A549 (cell line): ENCODE measurements around the gene MRAS. TPM values are rescaled to one million over a fixed set of nuclear protein-coding genes. Genes with fewer than 3 reads are reported as not detected.

Experiments
- ATAC-seq, 2 experiments: fragments of 200-7000 bp in 1 of 2; fragments of >200 bp in 1 of 2; cut with Nextera tagmentation in 1 of 2; cut with Tn5 transposase in 1 of 2; 3 replicates each; pipeline versions ENCODE4 v1.8.0 to v1.9.1; 2018 to 2020; ENCODE audit warnings: mild to moderate bottlenecking in 1 of 2, moderate library complexity in 1 of 2
- CTCF ChIA-PET: fragments of 300-600 bp; sonication (Branson Sonifier 250); formaldehyde crosslinking; extraction: SDS; loops from one replicate; lab custom pipeline; 2021; ENCODE audit warnings: antibody characterized with exemption, inconsistent platforms; lab: Yijun Ruan, JAX
- POLR2A ChIA-PET: fragments of 350-600 bp; formaldehyde crosslinking; extraction: SDS; loops from one replicate; lab custom pipeline; 2021; ENCODE audit warnings: antibody characterized with exemption, inconsistent platforms; lab: Yijun Ruan, JAX
- DNase-seq, 2 experiments: peaks; one replicate each; pipeline versions ENCODE4 v3.0.0 to v3.0.0-alpha.2; 2011 to 2016; ENCODE audit warnings: low read depth in 1 of 2, low spot score in 1 of 2
- FAIRE-seq: peaks from 2 replicates; lab custom pipeline; 2011; peaks lifted over from hg19 to GRCh38; lab: Jason Lieb, UNC
- H3K27ac ChIP-seq, 2 experiments: fragments of >200 bp; sonication (Bioruptor Twin); formaldehyde crosslinking; 3 replicates each; pipeline ENCODE4 v1.5.1; 2016 to 2017
- H3K4me1 ChIP-seq: fragments of >200 bp; sonication (Bioruptor Twin); formaldehyde crosslinking; 3 replicates; pipeline ENCODE4 v1.6.1; 2016
- H3K4me2 ChIP-seq: fragments of >200 bp; sonication (Bioruptor Twin); formaldehyde crosslinking; 3 replicates; pipeline ENCODE4 v1.6.1; 2016
- H3K4me3 ChIP-seq: fragments of >200 bp; sonication (Bioruptor Twin); formaldehyde crosslinking; 3 replicates; pipeline ENCODE4 v1.5.1; 2016
- H3K9me3 ChIP-seq: fragments of >200 bp; sonication (Bioruptor Twin); formaldehyde crosslinking; 3 replicates; pipeline ENCODE4 v1.6.1; 2016
- ATOH8 ChIP-seq: fragments of 250-450 bp; sonication (Bioruptor Pico); IDR thresholded peaks from 2 replicates; pipeline ENCODE4 v1.5.0; 2020; ENCODE audit warnings: low read depth, mild to moderate bottlenecking, moderate library complexity
- CHD4 ChIP-seq: fragments of 200-600 bp; sonication (generic); IDR thresholded peaks from 2 replicates; pipeline ENCODE4 v1.6.1; 2016; ENCODE audit warnings: antibody characterized with exemption, mild to moderate bottlenecking, borderline replicate concordance
- EHF ChIP-seq: fragments of 250-450 bp; sonication (Bioruptor Pico); IDR thresholded peaks from 2 replicates; pipeline ENCODE4 v1.5.0; 2020; ENCODE audit warnings: mild to moderate bottlenecking
- ELK1 ChIP-seq: fragments of 150-350 bp; IDR thresholded peaks from 2 replicates; pipeline ENCODE4 v1.6.1; 2014; ENCODE audit warnings: low read depth, mild to moderate bottlenecking, low read length
- EP300 ChIP-seq, 2 experiments: fragments of >200 bp; sonication (Bioruptor Twin); formaldehyde crosslinking; IDR thresholded peaks; 2 replicates in 1 of 2; 3 replicates in 1 of 2; pipeline ENCODE4 v1.6.1; 2016 to 2017
- FOSB ChIP-seq: fragments of 250-450 bp; sonication (Bioruptor Pico); IDR thresholded peaks from 2 replicates; pipeline ENCODE4 v1.5.0; 2020; ENCODE audit warnings: mild to moderate bottlenecking, moderate library complexity
- FOXS1 ChIP-seq: fragments of 250-450 bp; sonication (Bioruptor Pico); IDR thresholded peaks from 2 replicates; pipeline ENCODE4 v1.5.0; 2020; ENCODE audit warnings: mild to moderate bottlenecking, moderate library complexity
- GATA3 ChIP-seq: IDR thresholded peaks from 2 replicates; pipeline ENCODE4 v1.6.1; 2012; ENCODE audit warnings: borderline replicate concordance
- HDAC2 ChIP-seq: fragments of 200-600 bp; sonication (generic); IDR thresholded peaks from 2 replicates; pipeline ENCODE4 v1.6.1; 2016
- HES2 ChIP-seq: fragments of >200 bp; sonication (Bioruptor Twin); formaldehyde crosslinking; IDR thresholded peaks from 2 replicates; pipeline ENCODE4 v1.6.1; 2016
- HOXA7 ChIP-seq: fragments of 250-450 bp; sonication (Bioruptor Pico); IDR thresholded peaks from 2 replicates; pipeline ENCODE4 v1.5.0; 2020; ENCODE audit warnings: mild to moderate bottlenecking, moderate library complexity
- JUN ChIP-seq, 2 experiments: fragments of >200 bp; sonication (Bioruptor Twin); formaldehyde crosslinking; IDR thresholded peaks; 2 replicates in 1 of 2; 3 replicates in 1 of 2; pipeline ENCODE4 v1.6.1; 2016 to 2017
- JUNB ChIP-seq: fragments of >200 bp; sonication (Bioruptor Twin); formaldehyde crosslinking; IDR thresholded peaks from 2 replicates; pipeline ENCODE4 v1.6.1; 2016
- KDM1A ChIP-seq: fragments of 200-600 bp; sonication (generic); IDR thresholded peaks from 2 replicates; pipeline ENCODE4 v1.6.1; 2016; ENCODE audit warnings: low read depth, mild to moderate bottlenecking
- MAX ChIP-seq: IDR thresholded peaks from 2 replicates; pipeline ENCODE4 v1.6.1; 2012
- MAZ ChIP-seq: fragments of 150-350 bp; IDR thresholded peaks from 2 replicates; pipeline ENCODE4 v1.6.1; 2014; ENCODE audit warnings: antibody characterized with exemption, low read depth, low read length, borderline replicate concordance
- MYC ChIP-seq: IDR thresholded peaks from 2 replicates; pipeline ENCODE4 v1.6.1; 2012; ENCODE audit warnings: mild to moderate bottlenecking, inconsistent platforms, low read length, improper control_type of control experiment, borderline replicate concordance
- NPAS2 ChIP-seq: fragments of 250-450 bp; sonication (Bioruptor Pico); IDR thresholded peaks from 2 replicates; pipeline ENCODE4 v1.8.0; 2022; ENCODE audit warnings: mild to moderate bottlenecking, moderate library complexity, borderline replicate concordance
- PHF8 ChIP-seq: fragments of 200-600 bp; sonication (generic); IDR thresholded peaks from 2 replicates; pipeline ENCODE4 v1.6.1; 2016; ENCODE audit warnings: low read depth, mild to moderate bottlenecking, antibody characterized with exemption, moderate library complexity, borderline replicate concordance
- POLR2AphosphoS2 ChIP-seq: conservative IDR thresholded peaks from 2 replicates; pipeline ENCODE4 v1.6.1; 2012; ENCODE audit warnings: low read length, improper control_type of control experiment, inconsistent platforms
- RARB ChIP-seq: fragments of 250-450 bp; sonication (Bioruptor Pico); IDR thresholded peaks from 2 replicates; pipeline ENCODE4 v1.8.0; 2021; ENCODE audit warnings: mild to moderate bottlenecking, moderate library complexity
- REST ChIP-seq: fragments of 200-600 bp; sonication (generic); IDR thresholded peaks from 2 replicates; pipeline ENCODE4 v1.6.1; 2016; ENCODE audit warnings: antibody characterized with exemption, mild to moderate bottlenecking, moderate library complexity
- SMC3 ChIP-seq: fragments of >200 bp; sonication (Bioruptor Twin); formaldehyde crosslinking; IDR thresholded peaks from 3 replicates; pipeline ENCODE4 v1.6.1; 2018; ENCODE audit warnings: inconsistent platforms
- SREBF2 ChIP-seq: fragments of 450-650 bp; IDR thresholded peaks from 2 replicates; pipeline ENCODE4 v1.6.1; 2014; ENCODE audit warnings: mild to moderate bottlenecking, moderate library complexity
- TFCP2L1 ChIP-seq: fragments of 250-450 bp; sonication (Bioruptor Pico); IDR thresholded peaks from 2 replicates; pipeline ENCODE4 v1.5.0; 2021; ENCODE audit warnings: mild to moderate bottlenecking
- TP53 ChIP-seq: fragments of 250-450 bp; sonication (Bioruptor Pico); IDR thresholded peaks from 2 replicates; pipeline ENCODE4 v1.5.0; 2021; ENCODE audit warnings: mild to moderate bottlenecking, moderate library complexity
- USF2 ChIP-seq: fragments of 450-650 bp; IDR thresholded peaks from 2 replicates; pipeline ENCODE4 v1.6.1; 2014; ENCODE audit warnings: antibody characterized with exemption
- ZC3H11A ChIP-seq: fragments of 450-650 bp; IDR thresholded peaks from 2 replicates; pipeline ENCODE4 v1.6.1; 2014; ENCODE audit warnings: antibody characterized with exemption, mild to moderate bottlenecking
- WGBS: methylation state at CpG from one replicate; pipeline ENCODE4 v1.1.6; 2017; ENCODE audit errors: missing lambda C conversion rate; 5-methylcytosine and 5-hydroxymethylcytosine counted together
- polyA plus RNA-seq, 4 experiments: library from polyadenylated mRNA; depleted of rRNA in 3 of 4; stranded (reverse); fragments of >200 nt; fragmentation: RNase III in 1 of 4; extraction: RNeasy Plus Mini Kit Qiagen cat#74134 plus additional on column Dnase treatment in 1 of 4; gene quantifications; 2 replicates in 3 of 4; 3 replicates in 1 of 4; pipeline ENCODE4 v1.2.3, GENCODE V29; 2011 to 2017

The MRAS gene
- polyA plus RNA-seq, 2 of the 4 experiments (the other 2 are of a cell fraction): 11.2 to 15.0 TPM

- no peak overlapping the region for H3K4me3 ChIP-seq
- TF ChIP-seq EP300 (IDR thresholded peaks at IDR 0.05) (no peak), REST (no peak), NPAS2 (no peak), EHF (CRISPR knock-in tag) (no peak), FOXS1 (CRISPR knock-in tag) (no peak), HES2 (no peak), ELK1 (no peak)
- TF ChIP-seq, all 56 proteins: peak for 0
- FAIRE-seq: no peak
- Histone ChIP-seq H3K27ac (no peak overlapping the region), H3K4me1 (no peaks in the 10 kb centered on the region), H3K4me2 (no peak overlapping the region), H3K9me3 (no peaks in the 10 kb centered on the region)
- 65% methylated on average over 7 of the region's 7 CpGs for WGBS
- ATAC-seq: no peak
- ChIA-PET POLR2A (no interaction called here), CTCF (no interaction called here)
- no peak for DNase-seq
Measured at GRCh38 chr3:138373087-138373735, 24.8 kb downstream of the MRAS start.

- no peak for FAIRE-seq
- H3K9me3 ChIP-seq: no peaks in the 10 kb centered on the region
- ATAC-seq: no peak
- H3K27ac ChIP-seq: no peak overlapping the region
- no peak overlapping the region for H3K4me2 ChIP-seq
- TF ChIP-seq ZC3H11A (peak; percentile 32; the same call in 1 of the 2 replicates), GATA3 (no peak), MAX (no peak), MYC (no peak), TP53 (no peak), JUN (IDR thresholded peaks at IDR 0.05) (no peak), RARB (CRISPR knock-in tag) (no peak), HOXA7 (no peak), JUNB (no peak)
- TF ChIP-seq, all 56 proteins: peak for 1
- Histone ChIP-seq H3K4me1 (no peaks in the 10 kb centered on the region), H3K4me3 (no peak overlapping the region)
- DNase-seq: no peak
- CTCF ChIA-PET: no interaction called here
- POLR2A ChIA-PET: no interaction called here
- 98% methylated on average over 5 of the region's 5 CpGs for WGBS
Measured at GRCh38 chr3:138373736-138374094, 25.3 kb downstream of the MRAS start.

GRCh38 chr3:138374573-138375134 lies 26.3 kb downstream of the MRAS start:
- 44% methylated on average over 2 of the region's 2 CpGs for WGBS
- no peak for ATAC-seq
- H3K4me1 ChIP-seq: no peaks in the 10 kb centered on the region
- TF ChIP-seq HES2 (no peak), EP300 (IDR thresholded peaks at IDR 0.05) (no peak), TFCP2L1 (CRISPR knock-in tag) (no peak), USF2 (no peak), SREBF2 (no peak), MAZ (no peak), HDAC2 (no peak), KDM1A (no peak), POLR2AphosphoS2 (no peak), SMC3 (no peak), CHD4 (no peak), FOSB (no peak), JUNB (no peak), TP53 (no peak), PHF8 (no peak), HOXA7 (no peak), ATOH8 (no peak)

More at GRCh38 chr3:138374573-138375134, 26.3 kb downstream of the MRAS start:
- Histone ChIP-seq H3K9me3 (no peaks in the 10 kb centered on the region), H3K4me3 (no peak overlapping the region), H3K4me2 (no peak overlapping the region), H3K27ac (no peak overlapping the region)
- ChIA-PET CTCF (interaction anchor here (2.0 kb wide), 1 partner anchor 44 kb away, joined by 4 read pairs; no protein-coding TSS in a partner anchor), POLR2A (no interaction called here)
- DNase-seq (no peak), FAIRE-seq (no peak)
